Left lung (tissue), 10 donors: ENCODE results near the gene RFX5. TPM values are rescaled to one million over a fixed set of nuclear protein-coding genes. Genes with fewer than 3 reads are reported as not detected.
"Not testable (repeated sequence)": the region's sequence is repeated elsewhere in the genome, so short reads cannot be mapped to it uniquely, and the experiment has no call there.

ENCODE experiments used
- ATAC-seq: fragments of 200-7000 bp; cut with Tn5 transposase; one replicate; pipeline ENCODE4 v1.9.1; 2020; ENCODE audit warnings: moderate library complexity
- DNase-seq, 4 donors: peaks; one replicate each; pipeline ENCODE4 v3.0.0-alpha.2; 2013 to 2020
- H3K27ac ChIP-seq, 2 donors: fragments of 200-600 bp; sonication (generic) in 1 of 2; one replicate each; pipeline versions ENCODE4 v1.5.0 to v1.8.0; 2020 to 2021
- H3K27me3 ChIP-seq, 2 donors: fragments of 200-600 bp; sonication (generic) in 1 of 2; one replicate each; pipeline versions ENCODE4 v1.5.0 to v1.8.0; 2020 to 2021
- H3K36me3 ChIP-seq, 2 donors: fragments of 200-600 bp; sonication (generic) in 1 of 2; one replicate each; pipeline versions ENCODE4 v1.5.0 to v1.8.0; 2020 to 2021
- H3K4me1 ChIP-seq, 2 donors: fragments of 200-600 bp; one replicate each; pipeline ENCODE4 v1.8.0; 2021
- H3K4me3 ChIP-seq, 2 donors: fragments of 200-600 bp; sonication (generic) in 1 of 2; one replicate each; pipeline versions ENCODE4 v1.5.0 to v1.8.0; 2020 to 2021; ENCODE audit warnings: mild to moderate bottlenecking in 1 of 2
- H3K9me3 ChIP-seq, 2 donors: fragments of 200-600 bp; sonication (generic) in 1 of 2; one replicate each; pipeline versions ENCODE4 v1.5.0 to v1.8.0; 2020 to 2021
- intact Hi-C, 2 donors: fragments of 100-400 bp; cut with DNase I; formaldehyde crosslinking; loops; one replicate each; pipeline versions ENCODE4 v1.11.2 to v1.14.2; 2022
- polyA plus RNA-seq, 6 donors: library from polyadenylated mRNA; unstranded; fragments of 120-200 nt; gene quantifications; one replicate each; pipeline ENCODE4 v1.2.1, GENCODE V29; 2013; ENCODE audit not compliant: insufficient read length in 6 of 6
- total RNA-seq, 2 donors: library from RNA; stranded (reverse); fragmentation: NEBNext Ultra II Directional; extraction: Animal tissue kit (Norgen Biotek cat#: 25700); gene quantifications; one replicate each; pipeline ENCODE4 v1.2.1, GENCODE V29; 2021
- TF ChIP-seq, protein P1 (sequence below), 2 donors: fragments of 200-600 bp; sonication (generic) in 1 of 2; IDR thresholded peaks; one replicate each; pipeline versions ENCODE4 v1.5.0 to v1.8.0; 2021; ENCODE audit warnings: antibody characterized with exemption in 2 of 2
- donor health status: DM: no; HTN: yes; CAD: no.
- donor health status: DM: no; HTN: no; CAD: no.

RFX5 gene
- total and polyA plus RNA-seq, 8 donors, result 37.1 to 63.3 (median 43.7) TPM

GRCh38 chr1:151361883-151362282 lies 14.8 kb upstream of the RFX5 start:
- Histone ChIP-seq H3K9me3 (peaks cover 0 to 10% of the 10 kb centered on the region in 2 donors), H3K36me3 (peaks cover 0 to 46% of the 10 kb centered on the region in 2 donors), H3K27me3 (no peaks in the 10 kb centered on the region), H3K4me1 (no peaks in the 10 kb centered on the region), H3K4me3 (no peak overlapping the region), H3K27ac (no peak overlapping the region)
- DNase-seq (no peak), ATAC-seq (no peak)
- intact Hi-C loops, result no loop called here
- TF ChIP-seq, protein P1, sequence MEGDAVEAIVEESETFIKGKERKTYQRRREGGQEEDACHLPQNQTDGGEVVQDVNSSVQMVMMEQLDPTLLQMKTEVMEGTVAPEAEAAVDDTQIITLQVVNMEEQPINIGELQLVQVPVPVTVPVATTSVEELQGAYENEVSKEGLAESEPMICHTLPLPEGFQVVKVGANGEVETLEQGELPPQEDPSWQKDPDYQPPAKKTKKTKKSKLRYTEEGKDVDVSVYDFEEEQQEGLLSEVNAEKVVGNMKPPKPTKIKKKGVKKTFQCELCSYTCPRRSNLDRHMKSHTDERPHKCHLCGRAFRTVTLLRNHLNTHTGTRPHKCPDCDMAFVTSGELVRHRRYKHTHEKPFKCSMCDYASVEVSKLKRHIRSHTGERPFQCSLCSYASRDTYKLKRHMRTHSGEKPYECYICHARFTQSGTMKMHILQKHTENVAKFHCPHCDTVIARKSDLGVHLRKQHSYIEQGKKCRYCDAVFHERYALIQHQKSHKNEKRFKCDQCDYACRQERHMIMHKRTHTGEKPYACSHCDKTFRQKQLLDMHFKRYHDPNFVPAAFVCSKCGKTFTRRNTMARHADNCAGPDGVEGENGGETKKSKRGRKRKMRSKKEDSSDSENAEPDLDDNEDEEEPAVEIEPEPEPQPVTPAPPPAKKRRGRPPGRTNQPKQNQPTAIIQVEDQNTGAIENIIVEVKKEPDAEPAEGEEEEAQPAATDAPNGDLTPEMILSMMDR (IDR thresholded peaks at IDR 0.05), result no peak

DNA sequence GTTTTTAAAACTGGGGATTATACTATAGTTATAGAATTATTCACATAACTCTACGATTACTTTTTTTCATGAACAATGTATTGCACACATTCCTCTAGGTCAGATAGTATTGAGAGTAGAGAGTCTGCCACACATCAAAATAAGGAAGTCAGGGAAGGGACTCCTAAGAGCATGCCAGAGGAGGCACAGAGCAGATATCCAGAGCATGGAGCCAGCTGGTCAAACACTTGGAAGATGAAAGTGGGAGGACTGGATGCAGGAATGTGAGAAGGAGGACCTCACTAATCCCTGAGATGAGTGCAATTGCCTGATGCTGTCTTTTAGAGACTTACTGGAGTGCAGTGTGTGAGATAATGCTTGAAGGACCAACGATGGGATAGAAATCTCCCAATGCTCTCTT lies 9.6 kb upstream of the RFX5 start:
- Histone ChIP-seq H3K36me3 (no peaks in the 10 kb centered on the region), H3K9me3 (no peaks in the 10 kb centered on the region), H3K4me3 (no peak overlapping the region), H3K4me1 (no peaks in the 10 kb centered on the region), H3K27me3 (no peaks in the 10 kb centered on the region), H3K27ac (no peak overlapping the region)
- ATAC-seq (peak; percentile 18), DNase-seq (no peak)
- TF ChIP-seq, protein P1 (IDR thresholded peaks at IDR 0.05), result no peak
- intact Hi-C loops, result no loop called here

DNA sequence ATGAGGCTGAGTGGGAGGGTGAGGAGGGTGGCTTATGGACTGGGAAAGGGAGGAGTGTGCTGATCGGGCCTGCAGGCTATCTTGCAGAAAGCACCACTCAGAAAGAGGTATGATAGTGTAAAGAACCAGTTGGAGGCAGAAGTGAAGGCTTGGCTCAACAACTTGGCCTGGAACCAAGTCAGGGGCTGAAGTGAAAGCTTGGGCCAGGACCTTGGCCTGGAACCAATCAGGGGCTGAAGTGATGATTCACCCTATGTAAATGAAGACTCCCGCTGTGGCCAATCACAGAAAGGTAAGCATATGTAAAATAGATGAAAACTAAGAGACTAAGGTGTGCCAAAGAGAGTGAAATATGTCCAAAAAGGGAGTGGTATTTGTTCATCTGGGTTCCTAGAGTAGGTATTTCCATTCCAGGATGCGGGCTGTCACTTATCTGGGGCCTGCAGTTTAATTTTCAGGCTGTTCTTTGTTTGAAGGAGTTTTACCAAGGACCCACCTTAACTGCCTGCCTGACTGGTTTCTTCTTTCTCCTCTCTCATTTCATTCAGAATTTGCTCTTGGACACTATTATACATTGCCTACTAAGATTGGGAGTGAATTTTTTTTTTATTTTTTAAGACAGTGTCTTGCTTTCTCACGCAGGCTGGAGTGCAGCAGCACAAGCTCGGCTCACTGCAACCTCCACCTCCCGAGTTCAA lies 5.1 kb upstream of the RFX5 start:
- DNase-seq (no peak), ATAC-seq (no peak)
- intact Hi-C loops, result no loop called here
- Histone ChIP-seq H3K4me1 (peaks cover 3 to 6% of the 10 kb centered on the region in 2 donors), H3K27me3 (no peaks in the 10 kb centered on the region), H3K36me3 (no peaks in the 10 kb centered on the region), H3K9me3 (peaks cover 0 to 9% of the 10 kb centered on the region in 2 donors), H3K4me3 (no peak overlapping the region), H3K27ac (no peak overlapping the region)
- TF ChIP-seq, protein P1 (IDR thresholded peaks at IDR 0.05), result no peak

GRCh38 chr1:151350323-151350722 lies 3.3 kb upstream of the RFX5 start:
- intact Hi-C loops, H3K4me3 ChIP-seq, H3K36me3 ChIP-seq, H3K27ac ChIP-seq, DNase-seq, H3K9me3 ChIP-seq, ATAC-seq, H3K27me3 ChIP-seq: not testable (repeated sequence)
- peaks cover 3 to 17% of the 10 kb centered on the region in 2 donors for H3K4me1 ChIP-seq

DNA sequence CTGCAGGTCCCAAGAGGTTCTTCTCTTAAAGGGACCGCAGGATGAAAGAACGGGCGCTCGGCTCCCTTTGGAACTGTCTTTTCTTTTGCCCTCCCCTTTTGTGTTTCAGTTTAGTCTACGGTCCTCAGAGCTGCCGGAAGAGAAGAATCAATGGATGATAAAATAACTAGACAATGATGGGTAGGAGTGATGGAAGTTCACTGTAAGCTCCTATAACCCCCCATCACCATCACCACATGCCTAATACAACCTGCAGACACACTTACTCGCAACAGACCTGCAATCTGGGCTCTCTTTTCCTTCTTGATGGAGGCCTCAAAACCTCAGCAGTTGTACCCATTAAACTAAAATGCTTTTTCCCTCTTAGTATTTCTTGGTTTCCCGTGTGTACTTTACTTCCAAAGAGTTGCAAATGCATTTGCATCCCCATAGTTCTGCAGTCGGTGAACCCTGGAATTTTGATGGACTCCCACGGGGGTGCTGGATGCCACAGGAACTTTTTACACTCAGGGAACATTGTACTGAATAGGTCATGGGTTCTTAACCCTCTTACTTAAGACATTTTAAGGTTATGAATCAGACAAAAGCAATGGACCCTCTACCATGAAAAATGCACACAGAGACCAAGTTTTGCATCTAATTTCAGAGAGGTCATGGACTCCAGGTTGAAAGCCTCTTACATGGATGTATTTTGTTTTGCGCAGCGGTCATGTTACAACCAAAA lies 633 bp upstream of the RFX5 start:
- no peak for DNase-seq
- no peak for ATAC-seq
- Histone ChIP-seq H3K36me3 (peaks cover 0 to 25% of the 10 kb centered on the region in 2 donors), H3K27me3 (no peaks in the 10 kb centered on the region), H3K4me3 (peak overlapping the region; percentile 55 to 58), H3K27ac (peak overlapping the region; percentile 83 to 93), H3K9me3 (peaks cover 0 to 9% of the 10 kb centered on the region in 2 donors), H3K4me1 (peaks cover 3 to 22% of the 10 kb centered on the region in 2 donors)
- intact Hi-C loops, result no loop called here
- TF ChIP-seq, protein P1 (IDR thresholded peaks at IDR 0.05), result no peak
